Endodermal cell (in vitro differentiated cells): ENCODE data around the gene LRRC7. TPM values are rescaled to one million over a fixed set of nuclear protein-coding genes. Genes with fewer than 3 reads are reported as not detected.
A peak's percentile ranks its signal among the peaks of the same experiment; 100 is the strongest.

ENCODE experiments used
- DNase-seq: peaks from one replicate; pipeline ENCODE4 v3.0.0-alpha.2; 2017
- H3K27ac ChIP-seq: 2 replicates; pipeline ENCODE4 v1.5.1; 2013; ENCODE audit warnings: mild to moderate bottlenecking, low read depth, low read length, moderate library complexity
- H3K27me3 ChIP-seq: 2 replicates; pipeline ENCODE4 v1.6.1; 2013; ENCODE audit warnings: mild to moderate bottlenecking, low read length, moderate library complexity; ENCODE audit not compliant: insufficient read depth, control insufficient read depth, poor library complexity, severe bottlenecking
- H3K36me3 ChIP-seq: 2 replicates; pipeline ENCODE4 v1.7.0; 2013; ENCODE audit warnings: mild to moderate bottlenecking, low read length, moderate library complexity; ENCODE audit not compliant: control insufficient read depth, insufficient read depth
- H3K4me1 ChIP-seq: one replicate; pipeline ENCODE4 v1.7.0; 2013; ENCODE audit warnings: low read length; ENCODE audit not compliant: control insufficient read depth, insufficient read depth
- H3K4me3 ChIP-seq: 2 replicates; pipeline ENCODE4 v1.5.1; 2013; ENCODE audit warnings: mild to moderate bottlenecking, low read length, moderate library complexity
- H3K9ac ChIP-seq: 2 replicates; pipeline ENCODE4 v1.6.1; 2013; ENCODE audit warnings: mild to moderate bottlenecking, low read length, moderate library complexity; ENCODE audit not compliant: poor library complexity, severe bottlenecking; ENCODE audit errors: extremely low read depth
- H3K9me3 ChIP-seq: 2 replicates; pipeline ENCODE4 v1.6.1; 2013; ENCODE audit warnings: mild to moderate bottlenecking, low read length, moderate library complexity; ENCODE audit not compliant: control insufficient read depth
- H3K27ac Mint-ChIP-seq: 2 replicates; pipeline ENCODE4 v1.8.0; 2020; ENCODE audit warnings: mixed read lengths
- H3K27me3 Mint-ChIP-seq: 2 replicates; pipeline ENCODE4 v1.8.0; 2021; ENCODE audit warnings: mild to moderate bottlenecking, mixed read lengths; ENCODE audit not compliant: insufficient read depth
- H3K36me3 Mint-ChIP-seq: 2 replicates; pipeline ENCODE4 v1.8.0; 2020; ENCODE audit warnings: low read depth, mixed read lengths
- H3K4me1 Mint-ChIP-seq: 2 replicates; pipeline ENCODE4 v1.8.0; 2020; ENCODE audit warnings: mixed read lengths
- H3K4me3 Mint-ChIP-seq: 2 replicates; pipeline ENCODE4 v1.8.0; 2020; ENCODE audit warnings: mild to moderate bottlenecking, moderate library complexity, mixed read lengths
- H3K9me3 Mint-ChIP-seq: 2 replicates; pipeline ENCODE4 v1.8.0; 2020; ENCODE audit warnings: mild to moderate bottlenecking, mixed read lengths
- CTCF ChIP-seq: fragments of 200-600 bp; sonication (generic); conservative IDR thresholded peaks from 2 replicates; pipeline ENCODE4 v1.5.0; 2021; ENCODE audit warnings: antibody characterized with exemption, mild to moderate bottlenecking
- WGBS, 2 experiments: methylation state at CpG; one replicate each; pipeline versions ENCODE4 v1.1.5 to v1.1.7; 2013; ENCODE audit warnings: missing lambda C conversion rate in 2 of 2, mixed read lengths in 1 of 2; ENCODE audit not compliant: insufficient coverage in 1 of 2, insufficient read length in 1 of 2; 5-methylcytosine and 5-hydroxymethylcytosine counted together
- total RNA-seq, 2 donors: library from RNA; stranded (reverse); fragmentation: NEBNext Ultra II Directional in 1 of 2; extraction: Animal tissue kit (Norgen Biotek cat#: 25700) in 1 of 2; gene quantifications; 2 replicates in 1 of 2; 3 replicates in 1 of 2; pipeline ENCODE4 v1.2.1, GENCODE V29; 2021

Gene LRRC7
- total RNA-seq, 2 donors from 2014 or later, result 1.4 to 2.2 TPM

DNA sequence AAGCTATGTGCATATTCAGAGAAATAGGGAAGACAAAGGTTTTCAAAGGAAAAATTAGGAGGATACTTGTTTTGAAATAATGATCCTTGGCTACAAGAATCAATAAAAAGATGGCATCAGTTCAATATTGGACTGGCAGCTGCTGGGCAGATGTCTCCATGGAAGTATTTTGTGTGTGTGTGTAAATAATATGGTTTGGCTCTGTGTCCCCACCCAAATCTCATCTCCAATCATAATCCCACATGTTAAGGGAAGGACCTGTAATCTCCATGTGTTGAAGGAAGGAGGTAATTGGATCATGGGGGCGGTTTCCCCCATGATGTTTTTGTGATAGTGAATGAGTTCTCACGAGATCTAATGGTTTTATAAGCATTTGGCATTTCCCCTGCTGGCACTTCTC, 40.4 kb upstream of the LRRC7 start:
- H3K36me3 Mint-ChIP-seq, result no peaks in the 10 kb centered on the region
- Histone ChIP-seq H3K36me3 (no peaks in the 10 kb centered on the region), H3K9ac (no peak overlapping the region), H3K4me1 (no peaks in the 10 kb centered on the region), H3K27me3 (no peaks in the 10 kb centered on the region), H3K27ac (no peak overlapping the region), H3K9me3 (no peaks in the 10 kb centered on the region), H3K4me3 (no peak overlapping the region)
- DNase-seq, result no peak
- 87% methylated on average over 2 of the region's 2 CpGs; no CpG with 5 or more reads in 1 of the 2 experiments for WGBS, 2 experiments
- peak; percentile 24 for TF ChIP-seq CTCF
- no peaks in the 10 kb centered on the region for H3K9me3 Mint-ChIP-seq
- no peak overlapping the region for H3K27ac Mint-ChIP-seq
- H3K4me3 Mint-ChIP-seq, result no peak overlapping the region
- H3K4me1 Mint-ChIP-seq, result peaks cover 9% of the 10 kb centered on the region
- H3K27me3 Mint-ChIP-seq, result no peaks in the 10 kb centered on the region

GRCh38 chr1:69528376-69528775, 39.3 kb upstream of the LRRC7 start:
- no peak overlapping the region for H3K4me3 Mint-ChIP-seq
- no peak overlapping the region for H3K27ac Mint-ChIP-seq
- Histone ChIP-seq H3K9ac (no peak overlapping the region), H3K4me1 (no peaks in the 10 kb centered on the region), H3K36me3 (no peaks in the 10 kb centered on the region), H3K9me3 (no peaks in the 10 kb centered on the region), H3K4me3 (no peak overlapping the region), H3K27ac (no peak overlapping the region), H3K27me3 (no peaks in the 10 kb centered on the region)
- no peaks in the 10 kb centered on the region for H3K9me3 Mint-ChIP-seq
- no peaks in the 10 kb centered on the region for H3K36me3 Mint-ChIP-seq
- no peaks in the 10 kb centered on the region for H3K27me3 Mint-ChIP-seq
- H3K4me1 Mint-ChIP-seq, result peaks cover 9% of the 10 kb centered on the region
- WGBS, 2 experiments, result 91% methylated on average over 2 of the region's 2 CpGs; no CpG with 5 or more reads in 1 of the 2 experiments
- DNase-seq, result no peak
- no peak for TF ChIP-seq CTCF

- H3K9me3 ChIP-seq, result no peaks in the 10 kb centered on the region
- Mint-ChIP-seq H3K9me3 (no peaks in the 10 kb centered on the region), H3K27ac (no peak overlapping the region), H3K27me3 (no peaks in the 10 kb centered on the region), H3K36me3 (no peaks in the 10 kb centered on the region), H3K4me1 (peaks cover 6% of the 10 kb centered on the region), H3K4me3 (no peak overlapping the region)
- no peak overlapping the region for H3K9ac ChIP-seq
- WGBS, 2 experiments, result no CpG with 5 or more reads among the region's 1 CpG
- H3K4me3 ChIP-seq, result no peak overlapping the region
- no peak overlapping the region for H3K27ac ChIP-seq
- H3K27me3 ChIP-seq, result no peaks in the 10 kb centered on the region
- H3K36me3 ChIP-seq, result no peaks in the 10 kb centered on the region
- DNase-seq, result no peak
- no peak for TF ChIP-seq CTCF
- H3K4me1 ChIP-seq, result no peaks in the 10 kb centered on the region
Observed at GRCh38 chr1:69533343-69533742, 34.4 kb upstream of the LRRC7 start.
